Thyroid gland (tissue), 4 donors: ENCODE data around the gene TRABD2B. TPM values are rescaled to one million over a fixed set of nuclear protein-coding genes. Genes with fewer than 3 reads are reported as not detected.

Source experiments
- DNase-seq, 2 donors: peaks; one replicate each; pipeline ENCODE4 v3.0.0-alpha.2; 2019
- H3K27ac ChIP-seq, 3 donors: fragments of 200-600 bp; sonication (generic); 1 replicate in 2 of 3; 2 replicates in 1 of 3; pipeline ENCODE4 v1.5.1; 2016 to 2019; ENCODE audit warnings: mild to moderate bottlenecking in 1 of 3, moderate library complexity in 1 of 3
- H3K27me3 ChIP-seq: fragments of 200-600 bp; sonication (generic); one replicate; pipeline ENCODE4 v1.5.1; 2019
- H3K36me3 ChIP-seq, 2 donors: fragments of 200-600 bp; sonication (generic); one replicate each; pipeline ENCODE4 v1.5.1; 2016 to 2019
- H3K4me1 ChIP-seq, 2 donors: fragments of 200-600 bp; sonication (generic); one replicate each; pipeline ENCODE4 v1.5.1; 2017 to 2019
- H3K4me3 ChIP-seq, 3 donors: fragments of 200-600 bp; sonication (generic); replicated peaks in 1 of 3; 1 replicate in 2 of 3; 2 replicates in 1 of 3; pipeline ENCODE4 v1.5.1; 2016; ENCODE audit warnings: mild to moderate bottlenecking in 1 of 3
- H3K9me3 ChIP-seq: fragments of 200-600 bp; sonication (generic); one replicate; pipeline ENCODE4 v1.5.1; 2017
- POLR2A ChIP-seq, 2 donors: fragments of 450-650 bp; IDR thresholded peaks; one replicate each; pipeline ENCODE4 v1.6.1; 2017; ENCODE audit warnings: antibody characterized with exemption in 2 of 2, mild to moderate bottlenecking in 2 of 2, moderate library complexity in 1 of 2
- WGBS, 2 donors: methylation state at CpG; one replicate each; pipeline ENCODE4 v1.1.5; 2017; 5-methylcytosine and 5-hydroxymethylcytosine counted together
- intact Hi-C: fragments of 100-400 bp; cut with DNase I; formaldehyde crosslinking; loops from one replicate; pipeline ENCODE4 v1.15.1; 2023
- total RNA-seq, 4 donors: library from RNA; depleted of rRNA; stranded (reverse); fragments of >200 nt; gene quantifications; one replicate each; pipeline ENCODE4 v1.2.3, GENCODE V29; 2016
- TF ChIP-seq, protein P1 (sequence below), 6 experiments: fragments of 200-600 bp in 3 of 6; fragments of 450-650 bp in 3 of 6; sonication (generic) in 3 of 6; IDR thresholded peaks; one replicate each; pipeline ENCODE4 v1.5.1; 2016 to 2019; ENCODE audit warnings: antibody characterized with exemption in 6 of 6, mild to moderate bottlenecking in 2 of 6, inconsistent platforms in 1 of 6, moderate library complexity in 1 of 6

Gene TRABD2B
- total RNA-seq, 4 donors from 2014 or later, result 0.34 to 1.1 (median 0.63) TPM

DNA sequence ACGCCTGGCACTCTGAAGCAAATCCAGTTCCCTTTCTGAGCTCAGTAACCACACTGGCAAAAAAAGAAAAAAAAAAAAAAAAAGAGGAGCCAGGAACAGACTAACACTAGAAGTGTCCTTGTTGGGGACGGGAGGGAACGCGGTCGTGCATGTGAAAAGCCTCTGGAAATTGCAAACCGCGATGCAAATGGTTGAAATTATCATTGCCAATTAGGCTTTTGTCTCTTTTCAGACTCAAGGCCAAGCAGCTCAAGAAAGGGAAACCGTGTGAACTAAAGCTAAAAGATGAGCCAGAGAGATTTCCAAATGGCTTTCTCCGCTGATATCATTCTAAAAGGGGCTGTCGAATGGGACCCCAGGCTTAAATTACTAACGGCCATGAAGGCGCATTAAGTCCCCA is 13.5 kb downstream of the TRABD2B start:
- intact Hi-C loops, result no loop called here
- TF ChIP-seq, protein P1, sequence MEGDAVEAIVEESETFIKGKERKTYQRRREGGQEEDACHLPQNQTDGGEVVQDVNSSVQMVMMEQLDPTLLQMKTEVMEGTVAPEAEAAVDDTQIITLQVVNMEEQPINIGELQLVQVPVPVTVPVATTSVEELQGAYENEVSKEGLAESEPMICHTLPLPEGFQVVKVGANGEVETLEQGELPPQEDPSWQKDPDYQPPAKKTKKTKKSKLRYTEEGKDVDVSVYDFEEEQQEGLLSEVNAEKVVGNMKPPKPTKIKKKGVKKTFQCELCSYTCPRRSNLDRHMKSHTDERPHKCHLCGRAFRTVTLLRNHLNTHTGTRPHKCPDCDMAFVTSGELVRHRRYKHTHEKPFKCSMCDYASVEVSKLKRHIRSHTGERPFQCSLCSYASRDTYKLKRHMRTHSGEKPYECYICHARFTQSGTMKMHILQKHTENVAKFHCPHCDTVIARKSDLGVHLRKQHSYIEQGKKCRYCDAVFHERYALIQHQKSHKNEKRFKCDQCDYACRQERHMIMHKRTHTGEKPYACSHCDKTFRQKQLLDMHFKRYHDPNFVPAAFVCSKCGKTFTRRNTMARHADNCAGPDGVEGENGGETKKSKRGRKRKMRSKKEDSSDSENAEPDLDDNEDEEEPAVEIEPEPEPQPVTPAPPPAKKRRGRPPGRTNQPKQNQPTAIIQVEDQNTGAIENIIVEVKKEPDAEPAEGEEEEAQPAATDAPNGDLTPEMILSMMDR (IDR thresholded peaks at IDR 0.05), result no peak
- TF ChIP-seq POLR2A (IDR thresholded peaks at IDR 0.05), result no peak
- 59 to 64% methylated on average over 12 of the region's 12 CpGs for WGBS, 2 donors
- H3K36me3 ChIP-seq, result no peaks in the 10 kb centered on the region
- peaks cover 5% of the 10 kb centered on the region for H3K27me3 ChIP-seq
- no peaks in the 10 kb centered on the region for H3K9me3 ChIP-seq
- H3K27ac ChIP-seq, result no peak overlapping the region
- peaks cover 0 to 13% of the 10 kb centered on the region in 2 donors for H3K4me1 ChIP-seq
- no peak for DNase-seq
- H3K4me3 ChIP-seq, result no peak overlapping the region

DNA sequence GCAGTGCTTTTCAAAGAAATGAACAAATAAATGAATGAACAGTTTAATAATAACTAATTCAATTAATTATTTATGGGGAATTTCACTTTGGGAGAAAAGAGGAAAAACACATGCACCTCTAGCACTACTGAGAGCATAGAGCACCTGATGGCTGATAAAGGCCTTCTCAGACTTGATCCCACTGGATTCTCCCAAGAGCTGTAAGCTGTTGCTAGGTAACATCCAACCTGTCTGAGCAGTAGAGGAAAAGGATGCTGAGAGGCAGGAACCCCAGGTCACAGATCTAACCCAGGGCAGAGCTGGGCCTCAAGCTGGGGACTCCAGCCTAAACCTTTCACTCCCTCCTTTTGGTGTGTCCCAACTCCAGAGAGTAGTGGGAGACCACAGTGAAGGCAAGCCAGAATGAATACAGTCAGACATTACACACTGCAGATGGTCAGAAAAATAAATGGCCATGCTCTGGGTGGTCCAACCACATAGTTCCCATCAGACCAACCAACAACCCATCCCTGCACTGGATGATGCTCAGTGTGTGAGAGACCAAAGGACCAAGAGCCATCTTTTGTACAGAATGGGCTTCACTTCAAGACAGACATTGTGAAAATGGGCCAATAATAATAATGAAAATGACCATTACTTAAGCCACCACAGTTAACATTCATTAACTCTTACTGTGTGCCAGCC is 15.4 kb downstream of the TRABD2B start:
- peaks cover 5% of the 10 kb centered on the region for H3K27me3 ChIP-seq
- H3K27ac ChIP-seq, result no peak overlapping the region
- H3K36me3 ChIP-seq, result no peaks in the 10 kb centered on the region
- H3K4me3 ChIP-seq, result no peak overlapping the region
- intact Hi-C loops, result no loop called here
- DNase-seq, result no peak
- no peaks in the 10 kb centered on the region for H3K9me3 ChIP-seq
- H3K4me1 ChIP-seq, result peaks cover 0 to 6% of the 10 kb centered on the region in 2 donors
- no peak for TF ChIP-seq POLR2A (IDR thresholded peaks at IDR 0.05)
- TF ChIP-seq, protein P1 (IDR thresholded peaks at IDR 0.05), result no peak

DNA sequence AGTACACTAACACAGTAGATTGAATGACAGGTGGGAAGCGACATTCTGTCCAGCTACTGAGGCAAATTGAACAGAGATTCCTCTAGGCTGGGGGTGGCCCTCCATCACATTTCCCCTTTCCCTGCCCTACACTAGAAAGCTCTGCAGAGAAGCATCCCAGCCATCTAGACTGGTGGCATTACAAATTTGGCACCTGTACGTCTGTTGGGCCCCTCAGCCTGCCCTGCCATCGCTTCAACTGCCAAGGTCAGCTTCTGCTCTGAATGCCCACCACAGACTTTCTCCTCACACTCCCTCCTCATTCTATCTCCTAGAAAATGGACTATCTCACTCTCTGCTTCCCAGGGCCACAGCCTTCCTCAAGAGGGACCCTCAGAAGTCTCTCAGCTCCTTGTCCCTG is 16.7 kb downstream of the TRABD2B start:
- intact Hi-C loops, result no loop called here
- Histone ChIP-seq H3K9me3 (no peaks in the 10 kb centered on the region), H3K27ac (no peak overlapping the region), H3K36me3 (no peaks in the 10 kb centered on the region), H3K27me3 (peaks cover 5% of the 10 kb centered on the region), H3K4me3 (no peak overlapping the region), H3K4me1 (no peaks in the 10 kb centered on the region)
- 95 to 97% methylated on average over 3 of the region's 3 CpGs for WGBS, 2 donors
- DNase-seq, result no peak
- no peak for TF ChIP-seq POLR2A (IDR thresholded peaks at IDR 0.05)
- TF ChIP-seq, protein P1 (IDR thresholded peaks at IDR 0.05), result no peak

- Histone ChIP-seq H3K27ac (no peak overlapping the region), H3K9me3 (no peaks in the 10 kb centered on the region), H3K4me1 (no peaks in the 10 kb centered on the region), H3K4me3 (no peak overlapping the region), H3K27me3 (peaks cover 5% of the 10 kb centered on the region), H3K36me3 (no peaks in the 10 kb centered on the region)
- 81 to 84% methylated on average over 3 of the region's 3 CpGs for WGBS, 2 donors
- TF ChIP-seq POLR2A (IDR thresholded peaks at IDR 0.05), result no peak
- TF ChIP-seq, protein P1 (IDR thresholded peaks at IDR 0.05), result no peak
- DNase-seq, result no peak
- intact Hi-C loops, result no loop called here
Observed at GRCh38 chr1:47979724-47980123, 17.5 kb downstream of the TRABD2B start.

DNA sequence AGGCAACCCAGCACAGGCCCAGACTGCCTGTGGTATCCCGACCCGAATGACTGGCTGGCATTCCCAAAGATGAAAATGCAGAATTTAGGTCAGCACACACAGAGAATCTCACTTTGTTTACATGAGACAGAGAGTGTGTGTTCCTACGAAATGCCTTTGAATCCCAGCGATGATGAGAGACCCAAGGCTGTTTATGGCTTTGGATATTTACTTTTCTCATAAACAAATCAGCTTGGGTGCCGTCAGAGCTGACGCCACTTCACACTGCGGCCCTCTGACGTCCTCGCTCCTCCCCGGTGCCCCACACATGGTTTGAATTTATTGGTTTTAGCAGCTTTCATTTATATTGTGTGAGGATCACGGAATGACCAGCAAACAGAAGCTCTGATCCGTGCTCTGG is 18.7 kb downstream of the TRABD2B start:
- WGBS, 2 donors, result 83% methylated on average over 12 of the region's 12 CpGs

More for the DNA sequence above, 18.7 kb downstream of the TRABD2B start:
- TF ChIP-seq, protein P1 (IDR thresholded peaks at IDR 0.05), result no peak
- no peak for TF ChIP-seq POLR2A (IDR thresholded peaks at IDR 0.05)
- no peaks in the 10 kb centered on the region for H3K36me3 ChIP-seq
- H3K4me1 ChIP-seq, result no peaks in the 10 kb centered on the region
- H3K9me3 ChIP-seq, result no peaks in the 10 kb centered on the region
- H3K4me3 ChIP-seq, result no peak overlapping the region
- DNase-seq, result no peak
- intact Hi-C loops, result no loop called here
- H3K27me3 ChIP-seq, result no peaks in the 10 kb centered on the region
- H3K27ac ChIP-seq, result no peak overlapping the region
